GM19468 (cell line): ENCODE measurements around the gene RHO.
A peak's percentile ranks its signal among the peaks of the same experiment; 100 is the strongest.
"Not testable (repeated sequence)": the region's sequence is repeated elsewhere in the genome, so short reads cannot be mapped to it uniquely, and the experiment has no call there.

Experiments
- ATAC-seq: cut with Tn5 transposase; IDR thresholded peaks from one replicate; pipeline ENCODE4 v1.9.1; 2021; ENCODE audit warnings: mild to moderate bottlenecking, moderate library complexity, moderate number of reproducible peaks; ENCODE audit not compliant: unreplicated experiment; ENCODE audit errors: extremely low read depth

The RHO gene

DNA sequence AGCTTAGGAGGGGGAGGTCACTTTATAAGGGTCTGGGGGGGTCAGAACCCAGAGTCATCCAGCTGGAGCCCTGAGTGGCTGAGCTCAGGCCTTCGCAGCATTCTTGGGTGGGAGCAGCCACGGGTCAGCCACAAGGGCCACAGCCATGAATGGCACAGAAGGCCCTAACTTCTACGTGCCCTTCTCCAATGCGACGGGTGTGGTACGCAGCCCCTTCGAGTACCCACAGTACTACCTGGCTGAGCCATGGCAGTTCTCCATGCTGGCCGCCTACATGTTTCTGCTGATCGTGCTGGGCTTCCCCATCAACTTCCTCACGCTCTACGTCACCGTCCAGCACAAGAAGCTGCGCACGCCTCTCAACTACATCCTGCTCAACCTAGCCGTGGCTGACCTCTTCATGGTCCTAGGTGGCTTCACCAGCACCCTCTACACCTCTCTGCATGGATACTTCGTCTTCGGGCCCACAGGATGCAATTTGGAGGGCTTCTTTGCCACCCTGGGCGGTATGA lies at the start of gene RHO:
Gene RHO, plus strand, starts transcription at position 51 of the 512 bp plus-strand sequence. Its CDS starts 95 bp downstream, at position 146.
- ATAC-seq = no peak

DNA sequence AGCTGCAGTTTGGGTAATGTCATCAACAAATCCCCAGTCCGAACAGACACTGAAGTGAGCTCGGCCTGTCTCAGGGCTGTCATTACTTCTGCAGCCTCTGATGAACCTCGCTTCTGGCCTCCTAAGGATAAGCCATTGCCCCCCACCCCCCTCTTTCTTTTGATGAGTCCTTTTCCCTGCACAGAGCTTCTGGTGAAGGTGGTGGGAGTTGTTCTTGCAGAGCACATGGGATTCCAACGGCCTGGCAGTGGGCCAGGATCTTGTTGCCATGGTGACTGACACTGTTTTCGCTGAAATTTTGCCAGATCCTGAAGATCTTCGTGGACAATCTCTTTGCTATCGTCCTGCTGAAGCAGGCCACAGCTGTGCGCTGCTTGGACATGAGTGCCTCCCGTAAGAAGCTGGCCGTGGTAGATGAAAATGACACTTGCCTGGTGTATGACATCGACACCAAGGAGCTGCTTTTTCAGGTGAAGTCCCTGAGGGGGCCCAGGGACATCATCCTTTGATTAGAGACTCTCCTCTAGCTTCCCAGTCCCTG lies 47.1 kb upstream of the RHO start:
- ATAC-seq = not testable (repeated sequence)

DNA sequence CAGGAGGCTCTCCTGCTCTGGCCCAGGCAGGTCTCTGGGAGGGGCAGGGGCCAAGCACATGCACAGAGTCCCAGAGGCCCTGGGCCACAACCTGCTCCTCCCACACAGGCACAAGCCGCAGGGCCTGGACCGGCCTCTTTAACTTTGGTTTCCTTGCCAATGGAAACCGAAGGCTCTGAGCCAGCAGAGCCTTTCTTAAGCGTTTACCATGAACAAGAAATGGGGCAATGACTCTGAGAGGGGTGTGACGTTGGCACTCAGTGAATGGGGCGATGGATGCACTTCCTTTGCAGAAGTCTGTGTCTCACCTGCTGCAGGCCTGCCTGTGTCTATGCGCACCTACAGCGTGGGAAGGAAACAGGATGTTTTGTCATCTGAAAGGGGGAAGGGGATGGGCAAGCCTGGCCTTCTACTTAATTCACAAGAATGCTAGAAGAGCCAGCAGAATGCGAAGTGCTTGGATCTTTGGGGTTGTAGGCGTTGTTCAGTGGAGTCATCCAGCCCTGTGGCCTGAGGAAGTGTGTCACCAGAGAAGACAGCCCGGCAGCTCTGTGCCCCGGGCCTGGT lies 46.6 kb upstream of the RHO start:
- ATAC-seq = no peak

DNA sequence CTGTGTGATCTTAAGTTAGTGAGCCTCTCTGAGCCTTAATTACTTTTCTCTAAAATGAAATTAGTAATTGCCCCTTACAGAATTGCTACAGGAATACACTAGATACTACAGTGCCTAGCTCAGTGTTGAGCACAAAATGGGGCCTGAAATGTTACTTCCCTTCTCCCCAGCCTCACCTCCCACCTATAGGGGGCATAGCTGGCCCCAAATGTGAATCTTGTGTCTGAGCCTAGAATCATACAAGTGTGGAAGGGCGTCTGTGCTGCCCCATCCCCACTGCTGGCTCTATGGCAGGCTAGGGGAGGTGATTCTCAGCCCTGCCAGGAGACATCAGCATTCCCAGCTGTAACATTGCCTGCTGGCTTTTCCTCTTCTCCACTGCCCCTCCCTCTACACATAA lies 45.7 kb upstream of the RHO start:
- ATAC-seq = no peak

DNA sequence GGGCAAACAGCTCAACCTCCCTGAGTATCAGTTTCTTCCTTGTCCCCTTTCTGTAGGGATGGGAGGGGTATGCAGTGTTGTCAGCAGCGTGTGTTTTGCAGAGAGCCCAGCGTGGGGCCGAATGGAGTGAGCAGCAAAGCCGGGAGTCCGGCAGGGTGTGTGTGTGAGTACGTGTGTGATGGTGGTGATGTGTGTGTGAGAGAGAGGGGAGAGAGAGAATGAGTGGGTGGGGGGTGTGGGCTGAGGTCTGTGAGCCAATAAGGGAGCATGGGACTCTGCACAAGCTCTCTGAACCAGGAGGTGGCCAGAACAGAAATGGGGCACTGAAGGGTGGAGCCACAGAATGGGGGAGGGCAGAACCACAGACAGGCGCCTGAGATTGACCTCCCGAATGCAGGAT lies 44.6 kb upstream of the RHO start:
- ATAC-seq = no peak

DNA sequence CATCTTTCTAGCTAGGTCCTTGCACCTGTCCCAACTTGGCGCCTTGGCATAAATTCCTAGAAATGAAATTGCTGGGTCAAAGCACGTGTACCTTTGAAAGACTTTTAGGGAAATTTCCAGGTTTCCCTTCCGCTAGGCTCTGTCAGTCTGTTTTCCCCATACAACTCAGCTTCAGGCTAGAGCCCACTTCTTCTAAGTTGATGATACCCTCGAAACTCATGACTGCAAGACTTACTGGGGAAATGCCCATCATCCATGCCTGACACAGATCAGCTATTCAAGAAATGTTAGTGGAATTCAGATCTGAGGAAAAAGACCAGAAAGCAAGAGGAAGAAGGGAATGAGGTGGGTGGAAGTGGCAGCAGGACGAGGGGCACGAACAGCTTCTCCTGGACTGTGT lies 43.3 kb upstream of the RHO start:
- not testable (repeated sequence) for ATAC-seq

DNA sequence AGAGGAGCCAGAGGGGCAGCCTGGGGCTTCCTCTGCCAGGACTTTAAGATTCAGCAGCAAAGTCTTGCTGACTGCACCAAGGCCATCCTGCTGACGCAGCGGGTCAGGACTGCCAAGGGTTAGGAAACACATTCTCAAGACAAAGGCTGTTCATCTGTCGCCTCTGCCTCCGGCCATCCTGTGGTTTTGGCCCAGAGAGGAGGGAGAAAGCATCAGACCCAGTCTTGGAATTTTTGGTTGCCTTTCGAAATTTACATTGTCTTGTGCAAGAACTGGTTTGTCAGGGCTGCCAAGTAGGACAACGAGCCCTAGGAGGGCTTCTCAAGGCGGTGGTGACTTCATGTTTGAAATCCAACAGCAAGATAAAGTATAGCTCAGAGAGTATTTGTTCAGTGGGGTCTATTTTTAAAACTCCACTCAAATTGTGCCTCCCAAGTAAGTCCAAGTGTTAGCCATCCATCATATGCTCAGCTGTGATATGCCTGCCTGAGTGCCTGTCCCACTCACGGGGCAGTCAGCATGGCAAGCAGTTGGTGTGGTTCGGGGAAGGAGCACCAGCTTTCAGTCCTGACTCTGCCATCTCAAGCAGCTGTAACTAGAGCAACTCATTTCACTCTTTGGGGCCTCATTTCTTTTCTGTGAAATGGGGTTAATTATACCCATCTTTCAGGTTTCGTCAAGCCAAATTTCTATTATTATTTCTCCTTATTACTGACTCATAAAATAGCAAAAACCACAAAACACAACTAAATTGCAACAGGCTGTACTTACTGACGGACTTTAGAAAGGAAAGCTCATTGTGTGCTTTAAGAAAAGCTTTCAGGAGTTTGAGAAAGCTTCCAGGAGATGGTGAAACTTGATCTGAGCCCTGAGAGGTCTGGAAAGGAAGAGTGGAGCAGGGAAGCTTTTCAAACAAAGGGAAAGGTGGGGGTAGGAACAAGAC lies 42.4 kb upstream of the RHO start:
- no peak for ATAC-seq

DNA sequence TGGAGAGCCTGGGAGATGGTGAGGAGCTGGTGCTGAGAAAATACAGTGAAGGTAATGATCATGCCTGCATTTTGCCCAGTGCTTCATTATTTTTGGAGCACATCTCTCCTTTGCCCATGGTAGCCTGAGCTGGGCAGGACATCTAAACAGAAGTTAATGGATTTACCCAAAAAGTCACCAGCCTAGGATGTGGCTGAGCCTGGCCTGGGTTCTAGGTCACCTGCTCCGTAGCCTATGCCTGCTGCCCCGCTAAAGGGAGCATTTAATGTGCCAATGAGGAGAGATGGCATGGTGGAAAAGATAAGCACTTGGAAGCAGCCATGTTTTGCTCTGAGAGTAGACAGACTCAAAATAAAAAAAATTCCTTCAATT lies 41.8 kb upstream of the RHO start:
- no peak for ATAC-seq

DNA sequence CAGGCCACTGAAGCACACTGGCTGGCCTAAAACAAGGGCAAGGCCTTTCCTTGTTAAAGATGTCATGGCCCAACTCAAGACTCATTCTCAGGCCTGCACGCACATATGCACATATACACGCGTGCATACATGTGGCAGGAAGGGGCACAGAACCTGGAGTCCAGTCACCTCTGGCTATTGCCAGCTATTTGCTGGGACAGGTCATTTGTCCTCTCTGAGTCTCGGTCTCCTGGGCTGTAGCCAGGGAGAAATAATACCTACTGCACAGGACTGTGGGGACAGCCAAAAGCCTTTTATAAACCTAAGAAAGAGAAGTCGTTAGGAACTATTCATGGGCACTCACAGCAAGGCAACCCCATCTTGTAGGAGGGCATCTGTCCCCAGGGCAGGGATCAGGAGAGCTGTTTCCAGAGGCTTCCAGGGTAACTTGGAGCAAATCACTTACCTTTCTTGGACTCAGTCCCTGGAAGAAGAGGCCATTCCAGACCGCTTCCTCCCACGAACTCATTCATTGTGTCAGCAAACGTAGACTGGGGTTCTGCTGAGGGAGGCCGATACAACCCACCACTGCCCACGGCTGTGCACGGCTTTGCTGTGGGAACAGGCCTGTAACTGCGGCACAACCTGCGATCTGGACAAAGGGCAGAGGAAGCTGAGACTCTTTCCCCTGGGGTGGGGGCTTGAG lies 41.1 kb upstream of the RHO start:
- no peak for ATAC-seq

DNA sequence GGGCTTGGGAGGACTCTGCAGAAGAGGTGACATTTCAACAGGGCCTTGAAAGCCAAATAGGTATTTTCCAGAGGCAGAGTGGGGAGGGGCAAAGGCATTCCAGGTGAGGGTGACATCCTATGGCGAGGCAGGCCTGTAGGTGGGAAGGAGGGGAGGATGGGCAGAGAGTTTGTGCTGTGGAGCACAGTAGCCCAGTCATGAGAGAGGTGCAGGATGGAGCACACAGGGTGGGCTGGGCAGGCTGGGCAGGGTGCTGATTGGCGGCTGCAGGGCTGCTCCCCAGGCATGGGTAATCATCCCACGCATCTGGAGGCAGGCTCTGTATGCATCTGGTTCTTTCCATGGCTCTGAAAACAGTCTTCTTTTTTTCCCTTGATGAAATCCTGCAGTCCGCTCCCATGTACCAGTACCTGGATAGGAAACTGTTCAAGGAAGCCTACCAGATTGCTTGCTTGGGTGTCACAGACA lies 40.5 kb upstream of the RHO start:
- ATAC-seq = not testable (repeated sequence)

DNA sequence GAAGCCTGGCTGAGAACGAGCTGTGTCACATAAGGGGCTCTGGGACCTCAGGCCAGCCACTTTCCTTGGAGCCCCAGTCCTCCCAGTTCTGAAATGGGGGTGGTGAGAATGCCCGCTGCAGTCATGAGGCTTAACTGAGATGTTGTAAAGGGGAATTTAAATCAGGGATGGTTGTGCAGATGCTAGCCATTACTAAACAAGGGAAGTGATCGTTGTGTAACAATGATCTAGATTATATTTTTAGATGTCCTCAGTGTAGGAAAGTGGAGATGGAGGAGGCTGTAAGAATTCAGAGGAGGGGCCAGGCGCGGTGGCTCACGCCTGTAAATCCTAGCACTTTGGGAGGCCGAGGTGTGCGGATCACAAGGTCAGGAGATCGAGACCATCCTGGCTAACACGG lies 39.2 kb upstream of the RHO start:
- ATAC-seq = not testable (repeated sequence)

DNA sequence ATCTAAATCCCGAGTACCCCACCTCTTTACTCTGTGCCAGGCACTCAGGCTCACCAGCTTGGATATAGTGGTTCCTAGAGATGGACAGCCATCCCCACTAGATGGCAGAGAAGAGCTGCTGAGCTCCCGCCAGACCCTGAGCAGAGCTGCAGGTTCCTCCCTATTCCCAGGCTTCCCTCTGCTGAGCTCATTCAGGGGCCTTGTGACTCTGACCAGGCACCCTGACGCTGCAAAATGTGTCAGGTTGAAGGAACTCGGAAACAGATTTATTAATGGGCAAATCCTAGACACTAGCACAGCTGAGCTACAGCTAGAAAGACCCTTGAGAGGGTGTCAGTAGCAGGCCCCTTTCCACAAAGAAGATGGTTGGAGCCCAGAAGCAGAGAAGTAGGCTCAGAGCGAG lies 38.2 kb upstream of the RHO start:
- ATAC-seq = peak; percentile 82

DNA sequence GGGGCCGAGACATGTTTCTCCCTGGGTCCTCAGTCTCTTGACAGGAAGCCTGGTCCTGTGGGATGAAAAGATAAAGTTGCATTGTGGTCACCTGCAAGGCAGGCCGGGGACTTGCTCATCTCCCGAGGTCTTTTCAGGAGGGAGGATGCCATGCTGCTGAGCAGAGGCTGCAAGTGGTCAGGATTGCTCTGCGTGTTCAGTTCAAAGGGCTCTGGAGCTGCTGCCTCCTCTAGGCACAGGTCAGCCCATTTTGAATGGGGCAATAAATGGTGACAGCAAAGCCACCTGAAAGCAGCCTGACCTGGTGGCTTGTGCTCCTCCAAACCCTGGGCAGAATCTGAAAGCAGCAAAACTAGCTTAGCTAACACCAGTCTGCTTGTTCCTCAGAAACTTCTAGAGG lies 37.4 kb upstream of the RHO start:
- not testable (repeated sequence) for ATAC-seq

DNA sequence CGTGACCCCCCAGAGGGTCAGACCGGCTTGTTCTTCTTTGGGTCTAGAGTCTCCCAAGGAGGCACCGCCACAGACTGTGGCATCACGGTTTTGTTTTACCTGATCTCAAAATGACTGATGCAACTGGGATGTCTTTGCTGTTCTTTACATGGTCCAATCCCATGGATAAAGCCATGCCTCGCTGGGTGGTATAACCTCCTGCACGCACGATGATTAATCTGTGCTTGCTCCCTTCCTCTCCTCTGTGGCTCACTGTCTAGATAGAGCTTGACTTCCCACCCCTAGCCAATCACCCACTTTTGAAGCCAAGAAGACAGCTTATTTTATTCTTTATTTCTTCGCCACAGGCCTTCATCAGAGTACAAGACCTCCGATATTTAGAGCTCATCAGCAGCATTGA lies 36.6 kb upstream of the RHO start:
- no peak for ATAC-seq

DNA sequence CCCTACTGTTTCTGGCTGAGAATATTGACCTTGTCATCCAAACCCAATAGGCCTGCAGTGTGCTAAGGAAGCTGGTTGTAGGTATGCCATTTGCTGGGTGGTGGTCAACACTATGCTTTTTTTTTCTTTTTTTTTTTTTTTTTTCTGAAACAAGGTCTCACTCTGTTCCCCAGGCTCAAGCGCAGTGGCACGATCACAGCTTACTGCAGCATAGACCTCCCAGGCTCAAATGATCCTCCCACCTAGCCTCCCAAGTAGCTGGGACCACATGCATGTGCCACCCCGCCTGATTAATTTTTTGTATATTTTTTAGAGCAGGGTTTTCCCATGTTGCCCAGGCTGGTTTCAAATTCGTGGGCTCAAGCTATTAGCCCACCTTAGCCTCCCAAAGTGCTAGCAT lies 35.7 kb upstream of the RHO start:
- ATAC-seq = no peak

DNA sequence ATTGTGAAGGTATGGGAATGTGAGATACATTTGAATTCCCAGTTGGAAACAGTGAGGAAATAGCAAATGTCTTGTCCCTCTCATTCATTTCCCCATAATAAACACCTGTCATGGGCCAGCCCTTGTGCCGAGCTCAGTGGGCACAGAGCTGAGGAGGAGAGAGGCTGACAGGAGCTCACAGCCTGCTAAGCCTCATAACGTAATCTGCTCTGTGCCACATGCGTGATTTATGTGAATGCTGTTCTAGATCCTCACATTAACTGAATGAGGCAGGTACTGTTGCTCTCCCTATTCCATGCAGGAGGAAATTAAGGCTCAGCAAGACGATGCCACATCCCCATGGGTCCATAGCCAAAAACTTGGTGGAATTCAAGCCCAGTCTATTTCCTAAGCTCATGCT lies 35.2 kb upstream of the RHO start:
- ATAC-seq = no peak

DNA sequence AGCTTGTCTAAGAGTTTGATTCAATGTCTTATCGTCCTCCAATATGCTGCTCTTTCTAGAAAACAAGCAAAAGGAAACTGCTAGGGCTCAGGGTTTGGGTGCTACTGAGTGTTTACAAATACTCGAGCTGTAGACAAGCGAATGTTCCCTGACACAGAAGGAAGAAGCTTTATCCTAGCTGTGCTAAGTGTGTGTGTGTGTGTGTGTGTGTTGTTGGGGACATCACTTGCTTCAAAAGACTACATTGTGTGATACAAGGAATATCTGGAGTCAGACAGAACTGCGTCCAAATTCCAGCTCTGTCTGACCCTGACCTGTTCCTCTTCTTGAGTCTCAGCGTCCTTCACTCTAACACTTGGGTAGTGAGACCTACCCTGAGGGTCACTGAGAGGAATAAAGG lies 33.9 kb upstream of the RHO start:
- not testable (repeated sequence) for ATAC-seq

DNA sequence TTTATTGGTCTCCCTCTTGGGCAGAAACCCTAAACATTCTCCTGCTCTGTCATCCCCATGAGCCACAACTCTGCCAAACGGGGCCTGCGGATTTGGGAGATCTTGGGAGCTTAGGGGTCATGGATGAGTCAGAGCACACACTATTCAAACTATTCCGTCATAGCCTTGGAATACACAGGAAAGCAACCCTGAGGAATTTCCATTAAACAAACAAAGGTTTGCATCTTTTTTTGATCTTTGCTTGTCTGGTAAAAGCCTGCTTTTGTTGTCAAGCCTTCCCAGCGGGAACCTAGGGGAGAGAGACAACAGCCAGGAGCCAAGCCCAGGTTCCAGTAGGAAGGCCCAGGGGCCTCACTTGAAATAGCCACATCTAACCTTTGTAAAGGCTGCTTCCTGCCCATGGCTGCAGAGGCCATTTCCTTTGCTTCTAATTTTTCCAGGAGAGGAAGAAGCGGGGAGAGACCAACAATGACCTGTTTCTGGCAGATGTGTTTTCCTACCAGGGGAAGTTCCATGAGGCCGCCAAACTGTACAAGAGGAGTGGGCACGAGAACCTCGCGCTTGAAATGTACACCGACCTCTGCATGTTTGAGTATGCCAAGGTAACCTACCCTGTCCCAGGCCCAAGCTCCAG lies 33.3 kb upstream of the RHO start:
- ATAC-seq = not testable (repeated sequence)

DNA sequence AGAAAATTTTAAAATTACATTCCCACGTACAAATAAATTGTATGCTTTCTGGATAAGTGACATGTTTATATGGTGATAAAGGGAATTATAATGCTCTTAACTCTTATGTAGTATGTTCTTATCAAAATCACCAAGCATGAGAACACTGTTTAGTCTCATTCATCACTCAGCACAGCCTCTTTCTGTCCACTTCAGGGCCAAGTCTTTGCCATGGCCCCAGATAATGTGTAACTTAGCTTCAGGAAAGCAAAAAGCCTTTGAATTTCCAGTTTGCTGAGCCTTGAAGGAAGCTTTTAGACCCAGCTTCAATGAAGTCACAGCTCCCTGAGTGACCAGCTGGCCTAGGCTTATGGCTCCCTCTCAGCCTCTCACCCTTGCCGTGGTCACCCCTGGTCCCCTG lies 30.6 kb upstream of the RHO start:
- ATAC-seq = not testable (repeated sequence)
